GM12892 (cell line): Measurements from ENCODE around the gene SMC1A.
"Not testable (repeated sequence)": the region's sequence is repeated elsewhere in the genome, so short reads cannot be mapped to it uniquely, and the experiment has no call there.

Source experiments
- DNase-seq: peaks from one replicate; pipeline ENCODE4 v3.0.0; 2011; ENCODE audit not compliant: insufficient read length
- FAIRE-seq: peaks from 2 replicates; lab custom pipeline; 2011; peaks lifted over from hg19 to GRCh38; lab: Jason Lieb, UNC
- POLR2A ChIP-seq: IDR thresholded peaks from 2 replicates; pipeline ENCODE4 v1.6.1; 2011; ENCODE audit warnings: low read depth, low read length, control low read depth
- POLR2AphosphoS5 ChIP-seq: IDR thresholded peaks from 2 replicates; pipeline ENCODE4 v1.6.1; 2011; ENCODE audit warnings: low read depth, low read length, control low read depth
- TAF1 ChIP-seq: IDR thresholded peaks from 2 replicates; pipeline ENCODE4 v1.6.1; 2011; ENCODE audit warnings: low read depth, mild to moderate bottlenecking, control low read depth, low read length, borderline replicate concordance

SMC1A gene

DNA sequence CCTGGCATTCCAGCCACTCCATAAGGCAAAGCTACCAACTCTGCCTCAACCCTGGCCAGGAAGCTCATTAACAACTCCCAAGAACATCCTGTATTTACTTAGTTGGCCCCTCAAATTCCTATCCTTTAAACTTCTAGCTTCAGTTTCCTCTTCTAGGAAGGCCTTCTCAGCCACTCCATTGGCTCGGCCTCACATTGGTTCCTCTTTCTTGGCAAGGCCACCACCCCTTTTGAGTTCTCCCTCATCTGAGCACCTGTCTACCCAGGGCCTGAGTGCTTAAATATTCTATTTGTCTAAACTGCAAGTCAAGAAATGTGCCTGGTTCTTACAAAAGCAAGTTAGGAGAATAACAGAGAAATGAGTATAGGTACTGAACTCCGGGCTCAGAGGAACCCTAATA lies 10.0 kb downstream of the SMC1A start:
- TF ChIP-seq TAF1 (no peak), POLR2A (no peak), POLR2AphosphoS5 (no peak)
- DNase-seq (no peak), FAIRE-seq (no peak)

DNA sequence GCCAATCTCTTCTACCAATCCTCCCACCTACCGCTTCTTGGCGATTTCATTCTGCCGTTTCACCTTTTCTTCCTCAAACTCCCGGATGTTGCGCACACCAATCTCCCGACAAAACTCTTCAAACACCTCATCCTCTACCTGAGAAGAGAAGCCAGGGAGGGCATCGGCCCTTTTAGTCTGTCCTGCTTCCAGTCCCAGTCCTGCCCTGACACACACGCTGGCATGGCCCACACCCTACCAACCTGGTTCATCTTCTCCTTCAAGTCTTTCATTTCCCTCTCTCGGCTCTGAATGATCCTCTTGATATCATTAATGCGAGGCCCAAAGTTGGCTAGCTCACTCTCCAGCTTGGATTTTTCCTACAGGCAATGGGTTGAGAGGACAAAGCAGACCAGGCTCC lies 18.9 kb downstream of the SMC1A start:
- DNase-seq (no peak), FAIRE-seq (no peak)
- no peak for TF ChIP-seq TAF1
- TF ChIP-seq POLR2AphosphoS5 = no peak
- TF ChIP-seq POLR2A = no peak

DNA sequence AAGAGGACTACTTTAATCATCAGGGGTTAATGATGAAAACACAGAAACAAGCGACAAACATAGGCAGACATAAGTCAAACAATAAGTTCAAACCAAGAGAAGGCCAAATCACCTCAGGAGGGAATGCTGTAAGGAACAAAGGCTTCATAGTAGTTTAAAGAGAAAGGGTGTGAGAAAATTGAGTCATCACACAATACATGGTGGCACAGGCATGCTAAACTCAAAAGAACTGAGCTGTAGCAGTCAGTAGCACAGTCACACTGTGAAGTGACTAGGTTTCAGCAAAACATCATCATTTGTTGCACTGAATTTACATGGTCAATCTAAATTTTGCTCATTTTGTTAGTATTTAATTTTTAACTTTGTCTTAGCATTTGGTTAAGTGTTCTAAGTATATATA lies 24.2 kb downstream of the SMC1A start:
- TF ChIP-seq TAF1 (no peak), POLR2A (no peak), POLR2AphosphoS5 (no peak; the same call in 1 of the 2 replicates)
- no peak for DNase-seq
- FAIRE-seq = no peak

DNA sequence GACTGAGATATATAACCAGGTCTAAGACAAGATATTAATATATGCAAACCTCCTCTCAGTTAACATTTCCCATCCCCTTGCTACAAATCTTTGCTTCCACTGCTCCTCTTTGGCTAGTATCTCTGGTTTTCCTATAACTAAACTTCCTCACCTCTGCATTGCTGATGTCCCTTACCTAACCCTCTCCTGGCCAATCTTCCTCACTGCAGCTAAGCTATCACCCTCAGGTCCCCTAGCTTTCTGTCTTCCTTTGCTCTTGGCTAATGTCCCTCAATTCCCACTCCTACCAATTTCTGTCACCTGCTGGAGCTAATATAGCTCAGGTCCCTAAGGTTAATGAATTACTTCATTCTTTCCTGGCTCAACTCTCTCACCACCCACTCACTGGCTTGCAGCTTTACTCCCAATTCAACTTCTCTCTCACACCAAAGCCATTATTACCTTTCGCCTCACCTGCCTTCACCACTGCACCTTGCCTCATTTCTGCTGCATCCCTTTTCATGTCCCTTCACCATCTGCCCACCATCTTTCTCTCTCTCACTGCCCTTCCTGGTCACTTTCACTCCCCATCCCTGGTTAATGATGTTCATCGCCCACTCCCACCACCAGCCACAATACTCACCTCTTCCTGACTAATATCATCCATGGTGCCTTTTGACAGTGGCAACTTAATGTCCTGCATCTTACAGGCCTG lies 26.7 kb downstream of the SMC1A start:
- TF ChIP-seq TAF1 (no peak), POLR2A (peak; percentile 62), POLR2AphosphoS5 (peak; percentile 45)
- no peak for FAIRE-seq
- no peak for DNase-seq

DNA sequence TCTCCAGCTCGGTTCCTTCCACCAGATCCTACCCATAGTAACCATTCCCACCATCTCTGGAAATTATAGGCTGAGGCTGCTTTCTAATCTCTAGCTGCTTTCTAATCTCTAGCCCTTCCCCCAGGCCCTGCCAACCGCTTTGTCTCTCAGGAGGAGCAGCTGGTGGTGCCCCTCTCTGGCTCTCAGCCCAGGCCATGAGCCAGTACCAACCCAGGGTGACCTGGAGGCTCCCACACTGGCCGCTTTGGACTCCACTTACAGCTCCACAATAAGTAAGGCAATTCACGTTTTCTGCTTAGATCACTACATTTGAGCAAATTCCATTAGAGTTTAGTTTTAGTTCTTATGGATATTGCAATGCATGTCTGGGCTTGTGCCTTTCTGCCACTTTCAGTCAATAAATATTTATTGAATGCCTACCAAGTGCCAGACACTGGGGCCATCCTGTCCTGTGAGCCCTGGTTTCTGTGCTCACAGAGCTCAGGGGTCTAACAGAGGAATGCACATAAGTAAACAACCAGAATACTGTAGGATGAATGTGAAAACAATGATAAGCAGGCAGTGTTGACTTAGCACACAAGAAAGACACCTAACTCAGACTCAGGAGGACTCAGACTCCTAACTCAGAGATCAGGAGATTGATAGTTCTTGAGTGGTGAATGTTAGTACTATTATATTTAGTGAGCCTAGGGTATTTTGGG lies 38.9 kb downstream of the SMC1A start:
- TF ChIP-seq POLR2A = no peak
- no peak for TF ChIP-seq POLR2AphosphoS5
- no peak for TF ChIP-seq TAF1
- DNase-seq (no peak), FAIRE-seq (no peak)

DNA sequence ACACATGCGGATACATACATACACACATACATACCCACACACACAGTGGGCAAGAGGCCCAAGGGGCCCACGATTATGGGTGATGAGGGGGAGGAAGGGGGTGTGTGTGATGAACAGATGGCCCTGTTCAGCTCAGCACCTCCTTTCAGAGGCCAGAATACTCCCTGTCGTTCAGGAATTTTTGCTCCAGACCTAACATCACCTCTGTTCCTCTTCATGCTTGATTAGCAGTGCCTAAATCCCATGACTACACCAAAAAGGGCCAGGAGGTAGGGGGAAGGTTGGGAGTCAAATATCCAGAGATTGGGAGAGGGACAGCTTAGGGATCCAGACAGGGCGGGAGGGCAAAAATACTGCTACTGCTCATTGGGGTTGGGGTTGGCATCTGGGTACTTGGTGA lies 42.7 kb downstream of the SMC1A start:
- FAIRE-seq = no peak
- TF ChIP-seq POLR2A (no peak), TAF1 (no peak), POLR2AphosphoS5 (no peak)
- no peak for DNase-seq

DNA sequence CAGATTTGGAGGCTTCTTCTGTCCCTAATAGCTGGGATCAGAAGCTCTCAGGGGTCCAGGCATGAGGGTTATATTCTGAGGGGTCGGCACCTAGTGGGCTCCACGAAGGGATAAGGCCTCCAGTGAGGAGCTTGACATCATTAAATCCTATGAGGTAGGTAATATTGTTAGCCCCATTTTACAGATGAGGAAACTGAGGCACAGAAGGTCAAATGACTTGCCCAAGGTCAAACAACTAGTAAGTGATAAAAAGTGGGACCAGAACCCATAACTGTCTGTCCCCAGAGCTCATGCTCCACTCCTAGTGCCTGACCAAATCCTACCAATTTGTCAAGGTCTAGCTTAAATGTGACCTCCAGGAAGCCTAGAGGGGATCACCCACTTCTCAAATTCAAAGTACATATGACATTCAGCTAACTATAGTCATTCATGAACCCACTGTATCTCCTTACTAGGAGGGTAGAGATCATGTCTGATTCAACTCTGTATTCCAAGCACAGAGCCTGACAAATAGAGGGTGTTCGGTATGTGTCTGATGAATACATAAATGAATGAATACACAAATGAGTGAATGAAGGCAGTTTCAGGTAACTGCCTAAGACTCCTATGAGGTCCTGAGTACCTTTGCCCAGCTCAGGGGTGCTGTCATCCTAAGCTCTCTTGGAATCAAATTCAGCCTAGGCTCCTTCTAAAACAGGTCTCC lies 43.3 kb downstream of the SMC1A start:
- DNase-seq (no peak), FAIRE-seq (no peak)
- TF ChIP-seq POLR2AphosphoS5 = no peak
- no peak for TF ChIP-seq POLR2A
- TF ChIP-seq TAF1 = no peak

DNA sequence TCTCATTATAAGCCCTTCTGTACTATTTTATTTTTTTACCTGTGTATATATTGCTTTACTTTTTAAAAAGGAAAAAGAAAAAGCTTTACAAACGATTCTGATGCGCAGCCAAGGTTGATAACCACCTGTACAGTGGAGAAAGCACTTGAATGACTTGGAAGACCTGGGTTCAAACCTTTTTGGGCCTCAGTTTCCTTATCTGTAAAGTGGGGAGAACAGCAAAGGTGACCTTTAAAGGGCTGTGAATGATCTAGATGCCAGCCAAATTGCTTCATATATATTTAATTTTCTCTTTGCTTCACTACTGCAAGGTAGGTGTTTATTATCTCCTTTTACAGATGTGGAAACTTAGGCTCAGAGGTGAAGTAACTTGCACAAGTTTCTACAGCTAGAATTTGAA lies 45.0 kb downstream of the SMC1A start:
- DNase-seq (no peak), FAIRE-seq (no peak)
- no peak for TF ChIP-seq POLR2A
- no peak for TF ChIP-seq POLR2AphosphoS5
- TF ChIP-seq TAF1 = no peak

DNA sequence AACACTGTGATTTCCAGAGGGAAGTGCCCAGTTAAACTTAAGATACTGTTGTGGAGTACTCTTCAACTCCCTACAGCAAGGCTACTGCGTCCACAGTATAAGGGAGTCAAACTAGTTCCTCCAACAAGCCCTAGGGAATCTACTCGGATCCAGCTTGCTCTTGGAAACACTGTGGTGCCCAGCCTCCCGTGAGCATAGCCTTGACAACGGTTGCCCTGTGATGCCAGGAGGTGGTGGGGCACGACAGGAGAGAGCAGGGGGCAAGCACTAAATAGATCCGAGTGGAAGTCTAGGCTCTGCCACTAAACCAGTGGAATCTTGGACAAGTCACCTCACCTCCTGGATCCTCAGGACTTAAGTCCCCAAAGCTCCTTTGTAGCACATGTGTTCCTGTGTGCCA lies 45.6 kb downstream of the SMC1A start:
- FAIRE-seq = no peak
- no peak for TF ChIP-seq POLR2AphosphoS5
- TF ChIP-seq TAF1 = no peak
- TF ChIP-seq POLR2A = no peak
- no peak for DNase-seq

DNA sequence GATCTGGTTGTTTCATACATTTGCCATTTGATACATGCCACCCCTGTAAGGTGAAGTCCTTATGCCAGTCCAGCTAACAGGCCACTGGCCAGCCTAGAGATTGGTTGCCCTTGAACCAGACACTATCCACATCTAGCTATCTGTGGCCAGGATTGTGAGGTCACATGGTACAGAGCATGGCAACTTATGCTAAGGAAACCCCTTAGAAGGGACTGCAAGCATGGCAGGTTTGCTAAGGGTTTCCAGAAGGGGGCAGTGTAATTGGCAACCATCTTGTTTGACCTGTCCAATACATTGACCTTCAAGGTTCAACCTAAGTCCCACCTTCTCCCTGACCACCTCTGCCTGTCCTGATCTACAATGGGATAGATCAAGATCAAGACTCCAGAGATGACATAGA lies 47.5 kb downstream of the SMC1A start:
- FAIRE-seq (no peak), DNase-seq (no peak)
- no peak for TF ChIP-seq TAF1
- TF ChIP-seq POLR2A = no peak

DNA sequence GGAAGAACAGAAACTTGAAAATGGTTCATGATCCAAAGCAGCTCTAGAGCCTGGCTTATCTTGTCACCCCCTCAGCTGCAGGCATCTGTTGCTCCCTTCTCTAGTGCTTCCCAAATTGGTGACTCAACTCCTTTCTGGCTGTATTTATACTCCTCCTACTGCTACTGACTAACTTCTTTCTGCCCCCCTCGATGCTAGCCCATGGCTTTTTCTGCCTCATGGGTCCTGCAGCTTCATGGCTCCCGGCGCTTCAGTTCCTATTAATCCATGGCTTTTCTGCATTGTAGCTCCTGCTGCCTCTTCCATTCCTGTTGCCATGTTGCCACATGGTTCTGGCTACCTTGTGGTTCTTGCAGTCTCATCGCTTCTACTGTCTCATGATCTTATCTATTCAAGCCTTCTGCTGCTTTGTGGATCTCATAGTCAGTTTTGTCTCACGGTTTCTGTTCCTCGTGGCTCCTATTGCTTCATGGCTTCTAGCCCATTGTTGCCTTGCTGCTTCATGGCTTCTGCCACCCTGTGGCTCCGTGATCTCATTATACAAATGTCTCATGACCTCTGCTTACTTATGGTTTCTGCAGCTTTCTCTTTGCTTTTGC lies 48.1 kb downstream of the SMC1A start:
- TF ChIP-seq POLR2A (no peak), POLR2AphosphoS5 (no peak), TAF1 (no peak)
- DNase-seq (no peak), FAIRE-seq (peak; percentile 5)

DNA sequence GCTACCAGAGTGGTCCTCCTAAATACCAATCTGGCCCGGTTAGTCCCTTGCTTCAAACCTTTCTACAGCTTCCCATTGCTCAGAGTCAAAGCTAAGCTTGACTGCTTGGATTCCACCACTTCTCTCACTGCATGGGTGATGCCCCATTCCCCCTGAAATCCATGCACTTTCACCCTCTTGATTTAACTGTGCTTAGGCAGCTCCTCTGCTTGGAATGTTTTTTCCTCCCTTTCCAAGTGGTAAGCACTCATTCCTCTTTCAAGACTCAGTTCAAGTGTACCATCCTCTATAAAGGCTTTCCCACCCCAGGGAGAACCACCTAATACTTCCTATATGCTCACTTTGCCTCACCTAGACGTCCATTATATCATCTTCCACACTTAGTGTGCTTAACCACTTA lies 49.1 kb downstream of the SMC1A start:
- no peak for FAIRE-seq
- no peak for TF ChIP-seq POLR2AphosphoS5
- no peak for TF ChIP-seq POLR2A
- TF ChIP-seq TAF1 = no peak
- DNase-seq = no peak

DNA sequence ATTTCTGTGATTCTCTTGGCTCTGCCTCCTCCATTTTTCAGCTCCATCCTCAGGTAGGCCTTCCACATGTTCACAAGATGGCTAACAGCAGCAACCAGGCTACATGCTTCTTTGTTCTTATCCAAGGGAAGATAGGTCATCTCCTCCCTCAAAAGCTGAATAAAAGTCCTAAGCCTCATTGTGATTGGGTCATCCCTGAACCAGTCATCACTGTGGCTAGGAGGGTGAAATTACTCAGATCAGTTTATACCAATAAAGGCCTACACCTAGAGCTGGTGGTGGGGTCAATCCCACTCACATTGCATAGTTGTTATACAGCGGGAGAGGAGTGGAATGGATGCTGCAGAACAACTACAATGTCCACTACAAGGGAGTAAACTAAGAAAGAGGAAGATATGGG lies 56.0 kb downstream of the SMC1A start:
- peak; percentile 81 for FAIRE-seq
- DNase-seq = not testable (repeated sequence)
